Ishikawa (cell line): ENCODE results near the gene DPYSL3.

Experiments
- CEBPB ChIP-seq: IDR thresholded peaks from 2 replicates; pipeline ENCODE4 v1.6.1; 2012
- CREB1 ChIP-seq: IDR thresholded peaks from 2 replicates; pipeline ENCODE4 v1.6.1; 2012; ENCODE audit warnings: low read depth
- EGR1 ChIP-seq: IDR thresholded peaks from 2 replicates; pipeline ENCODE4 v1.6.1; 2012
- EP300 ChIP-seq: IDR thresholded peaks from 2 replicates; pipeline ENCODE4 v1.6.1; 2012; ENCODE audit warnings: borderline replicate concordance
- FOXM1 ChIP-seq: IDR thresholded peaks from 2 replicates; pipeline ENCODE4 v1.6.1; 2012; ENCODE audit warnings: low read depth, borderline replicate concordance
- NFIC ChIP-seq: IDR thresholded peaks from 2 replicates; pipeline ENCODE4 v1.6.1; 2012
- RAD21 ChIP-seq: IDR thresholded peaks from 2 replicates; pipeline ENCODE4 v1.6.1; 2012; ENCODE audit warnings: low read depth
- REST ChIP-seq: IDR thresholded peaks from 2 replicates; pipeline ENCODE4 v1.6.1; 2012; ENCODE audit warnings: low read depth, mild to moderate bottlenecking
- TAF1 ChIP-seq: IDR thresholded peaks from 2 replicates; pipeline ENCODE4 v1.6.1; 2012; ENCODE audit warnings: low read depth, mild to moderate bottlenecking
- TCF12 ChIP-seq: IDR thresholded peaks from 2 replicates; pipeline ENCODE4 v1.6.1; 2012; ENCODE audit warnings: low read depth
- TEAD4 ChIP-seq: IDR thresholded peaks from 2 replicates; pipeline ENCODE4 v1.6.1; 2012
- USF1 ChIP-seq: IDR thresholded peaks from 2 replicates; pipeline ENCODE4 v1.6.1; 2012
- YY1 ChIP-seq: IDR thresholded peaks from 2 replicates; pipeline ENCODE4 v1.6.1; 2012; ENCODE audit warnings: low read depth
- ZBTB7A ChIP-seq: IDR thresholded peaks from 2 replicates; pipeline ENCODE4 v1.6.1; 2012; ENCODE audit warnings: low read depth
- TF ChIP-seq, protein P1 (sequence below): IDR thresholded peaks from 2 replicates; pipeline ENCODE4 v1.6.1; 2012

DPYSL3 gene

GRCh38 chr5:147509710-147510651 lies at the start of gene DPYSL3:
Gene DPYSL3 (minus strand): TSS chr5:147510068. CDS start chr5:147509858, 210 bp downstream.
- TF ChIP-seq CEBPB (no peak), REST (no peak), EP300 (no peak), TAF1 (no peak), NFIC (no peak), TCF12 (no peak), USF1 (no peak), TEAD4 (no peak), EGR1 (no peak), YY1 (no peak), CREB1 (no peak), ZBTB7A (no peak), FOXM1 (no peak), RAD21 (no peak)
- TF ChIP-seq, protein P1, sequence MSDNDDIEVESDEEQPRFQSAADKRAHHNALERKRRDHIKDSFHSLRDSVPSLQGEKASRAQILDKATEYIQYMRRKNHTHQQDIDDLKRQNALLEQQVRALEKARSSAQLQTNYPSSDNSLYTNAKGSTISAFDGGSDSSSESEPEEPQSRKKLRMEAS = no peak

- TF ChIP-seq TCF12 (no peak), CREB1 (no peak), TAF1 (no peak), REST (no peak), ZBTB7A (no peak), YY1 (no peak), EGR1 (no peak), CEBPB (no peak), TEAD4 (no peak), FOXM1 (no peak)
- TF ChIP-seq, protein P1 = no peak
These were observed 49.0 kb upstream of the DPYSL3 start for GRCh38 chr5:147558826-147559225.

DNA sequence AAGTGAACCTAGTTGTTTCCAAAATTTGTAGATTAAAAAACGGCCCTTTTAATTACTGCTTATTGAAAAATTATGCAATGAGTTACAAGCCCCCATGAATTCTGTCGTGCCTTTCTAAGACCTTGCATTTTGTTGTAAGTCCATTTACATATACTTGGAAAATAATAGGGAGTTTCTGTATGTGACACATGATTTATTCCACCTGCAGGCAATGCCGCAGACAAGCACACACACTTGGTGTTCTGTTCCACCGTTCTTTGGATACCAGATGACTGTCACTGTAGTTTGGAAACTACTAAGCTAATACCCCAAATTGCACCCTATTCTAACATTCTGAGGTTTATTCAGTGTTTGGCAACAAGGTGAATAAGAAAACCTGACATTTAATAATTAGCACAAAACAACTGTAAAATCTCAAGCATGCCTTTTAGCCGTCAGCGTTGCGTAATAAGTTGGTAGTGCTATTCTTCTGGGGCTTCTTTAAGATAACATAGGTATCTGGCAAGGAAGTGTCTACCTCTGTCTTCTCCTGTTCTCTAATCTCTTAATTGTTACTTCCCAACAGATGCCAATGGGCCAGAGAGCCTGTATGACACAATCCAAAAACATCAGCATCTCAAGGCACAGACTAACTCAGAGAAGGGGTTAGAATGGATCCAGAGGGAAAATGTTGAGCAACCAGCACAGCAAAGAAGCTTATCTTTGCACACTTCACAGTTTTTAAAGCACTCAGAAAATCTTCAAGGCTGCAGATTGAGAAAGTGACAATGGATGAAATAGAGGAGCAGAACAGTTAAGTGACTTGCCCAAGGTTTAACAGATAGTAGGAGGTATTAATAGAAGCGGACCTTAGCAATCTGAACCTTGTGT lies 48.2 kb upstream of the DPYSL3 start:
- no peak for TF ChIP-seq USF1
- TF ChIP-seq YY1 = no peak

GRCh38 chr5:147555176-147555575 lies 45.3 kb upstream of the DPYSL3 start:
- no peak for TF ChIP-seq CREB1
- no peak for TF ChIP-seq NFIC
- TF ChIP-seq EGR1 = no peak
- TF ChIP-seq TEAD4 = no peak
- TF ChIP-seq CEBPB = no peak
- TF ChIP-seq REST = no peak
- TF ChIP-seq TAF1 = no peak
- TF ChIP-seq EP300 = no peak
- TF ChIP-seq RAD21 = no peak
- no peak for TF ChIP-seq TCF12
- no peak for TF ChIP-seq ZBTB7A
- no peak for TF ChIP-seq FOXM1
- no peak for TF ChIP-seq YY1
- TF ChIP-seq, protein P1 = no peak
- TF ChIP-seq USF1 = no peak
